ENCODE results near the gene RD3L. TPM values are rescaled to one million over a fixed set of nuclear protein-coding genes. Genes with fewer than 3 reads are reported as not detected.

RD3L gene
- total and polyA plus RNA-seq, 10 of the 15 experiments (the other 5 are each of a cell fraction or from before 2014, with no cell fraction given) = not detected

DNA sequence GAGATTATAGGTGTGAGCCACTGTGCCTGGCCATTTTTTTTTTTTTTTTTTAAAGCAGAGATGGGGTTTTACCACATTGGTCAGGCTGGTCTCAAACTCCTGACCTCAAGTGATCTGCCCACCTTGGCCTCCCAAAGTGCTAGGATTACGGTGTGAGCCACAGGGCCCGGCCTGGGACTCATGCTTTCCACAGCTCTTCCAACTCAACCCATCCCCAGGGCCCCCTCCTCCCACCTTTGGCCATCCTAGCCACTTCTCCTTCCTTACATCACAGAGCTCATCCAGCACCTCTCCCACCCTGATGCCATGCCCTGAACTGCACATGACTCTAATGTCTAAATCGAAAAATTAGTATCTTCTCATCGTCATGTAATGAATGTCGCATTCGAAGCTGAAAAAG, 26.7 kb downstream of the RD3L start (continued):
- no peak for TF ChIP-seq PBX3 (IDR thresholded peaks at IDR 0.05; ENCODE audit: insufficient replicate concordance, low read depth, low read length)
- TF ChIP-seq CHD1 (IDR thresholded peaks at IDR 0.05; ENCODE audit: low read depth, low read length) = no peak
- no peak for TF ChIP-seq CHD4 (IDR thresholded peaks at IDR 0.05)
- no peak for TF ChIP-seq NRF1 (conservative IDR thresholded peaks at IDR 0.05; ENCODE audit: low read depth, low read length)
- no peak for TF ChIP-seq ZNF217 (IDR thresholded peaks at IDR 0.05)
- TF ChIP-seq, protein P1, sequence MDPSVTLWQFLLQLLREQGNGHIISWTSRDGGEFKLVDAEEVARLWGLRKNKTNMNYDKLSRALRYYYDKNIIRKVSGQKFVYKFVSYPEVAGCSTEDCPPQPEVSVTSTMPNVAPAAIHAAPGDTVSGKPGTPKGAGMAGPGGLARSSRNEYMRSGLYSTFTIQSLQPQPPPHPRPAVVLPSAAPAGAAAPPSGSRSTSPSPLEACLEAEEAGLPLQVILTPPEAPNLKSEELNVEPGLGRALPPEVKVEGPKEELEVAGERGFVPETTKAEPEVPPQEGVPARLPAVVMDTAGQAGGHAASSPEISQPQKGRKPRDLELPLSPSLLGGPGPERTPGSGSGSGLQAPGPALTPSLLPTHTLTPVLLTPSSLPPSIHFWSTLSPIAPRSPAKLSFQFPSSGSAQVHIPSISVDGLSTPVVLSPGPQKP (IDR thresholded peaks at IDR 0.05; ENCODE audit: low read depth, low read length) = no peak
- TF ChIP-seq RCOR1 (conservative IDR thresholded peaks at IDR 0.05; ENCODE audit: low read depth, low read length) = no peak
- TF ChIP-seq BHLHE40 (IDR thresholded peaks at IDR 0.05; ENCODE audit: borderline replicate concordance in 1 of 2, low read depth in 2 of 2, low read length in 1 of 2) = no peak

DNA sequence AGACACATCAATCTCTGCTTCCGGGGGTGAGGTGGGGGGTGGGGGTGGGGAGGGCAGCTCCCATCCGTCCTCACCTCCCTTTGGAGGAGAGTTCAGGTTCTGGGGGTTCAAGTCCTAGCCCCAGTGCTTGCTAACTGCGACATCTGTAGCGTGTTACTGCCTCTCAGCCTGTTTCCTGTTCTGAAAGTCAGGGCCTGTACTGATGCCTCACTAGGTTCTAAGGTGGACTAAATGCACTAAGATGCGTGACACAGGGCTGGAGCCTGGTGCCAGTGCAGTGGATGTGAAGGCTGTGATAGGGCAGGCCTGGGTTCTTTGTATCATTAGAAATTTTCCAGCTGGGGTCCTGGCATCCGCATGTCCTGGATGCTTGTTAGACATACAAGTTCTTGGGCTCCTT, 31.3 kb downstream of the RD3L start:
- H4K20me1 ChIP-seq (ENCODE audit: control insufficient read depth, insufficient read depth) = no peaks in the 10 kb centered on the region
- H3K27me3 ChIP-seq (replicated peaks in 1 of 2; ENCODE audit: control insufficient read depth in 2 of 2, insufficient read depth in 2 of 2, low read length in 1 of 2) = no peaks in the 10 kb centered on the region
- ATAC-seq (no peak), DNase-seq (ENCODE audit: low read depth, low spot score) (no peak), FAIRE-seq (no peak)
- no peak overlapping the region for H3K4me3 ChIP-seq
- H3K4me2 ChIP-seq (ENCODE audit: control insufficient read depth, insufficient read depth) = no peak overlapping the region
- WGBS (ENCODE audit: insufficient coverage, insufficient replicate concordance, low lambda C conversion rate, missing lambda C conversion rate) = 91% methylated on average over 5 of the region's 6 CpGs
- POLR2A ChIA-PET = no interaction called here
- RAD21 ChIA-PET (ENCODE audit: unreplicated experiment) = interaction anchor here (0.6 to 3.2 kb wide), 3 partner anchors 11 to 105 kb away, joined by 3 to 24 read pairs (median 3); no protein-coding TSS in a partner anchor
- no peaks in the 10 kb centered on the region for H3K79me2 ChIP-seq (ENCODE audit: control insufficient read depth, insufficient read depth, low read length)
- in situ Hi-C loops (cut with MboI) = loop anchor here (5.0 kb wide), 1 partner anchor 104 kb away; no protein-coding TSS in a partner anchor
- SMC1A ChIA-PET (ENCODE audit: uncharacterized antibody, unreplicated experiment) = interaction anchor here (0.9 to 3.0 kb wide), 4 partner anchors 94 to 107 kb away, joined by 3 to 25 read pairs (median 5); no protein-coding TSS in a partner anchor
- intact Hi-C loops (cut with micrococcal nuclease; ENCODE audit: unreplicated experiment) = loop anchor here (1.0 to 10.0 kb wide), 2 partner anchors 103 to 336 kb away; no protein-coding TSS in a partner anchor
- CTCF ChIA-PET = interaction anchor here (1.0 to 4.7 kb wide), 12 partner anchors 8 to 193 kb away, joined by 3 to 81 read pairs (median 4); a partner anchor contains a TSS
- no peak overlapping the region for H3K9ac ChIP-seq (ENCODE audit: control insufficient read depth, insufficient read depth, low read length)
- no peaks in the 10 kb centered on the region for H3K9me3 ChIP-seq (replicated peaks; ENCODE audit: control insufficient read depth, insufficient read depth, low read length)
- H3K27ac ChIP-seq (ENCODE audit: control insufficient read depth, insufficient read depth) = no peak overlapping the region
- BruUV-seq (replicated peaks) = no TSS peak
- H3K36me3 ChIP-seq (ENCODE audit: control insufficient read depth in 2 of 2, insufficient read depth in 2 of 2, low read length in 1 of 2) = peaks cover 1 to 12% of the 10 kb centered on the region in 2 experiments
- H3K4me1 ChIP-seq (ENCODE audit: control insufficient read depth, insufficient read depth, low read length) = no peaks in the 10 kb centered on the region
- no peak overlapping the region for H2AFZ ChIP-seq (ENCODE audit: control insufficient read depth, low read depth, low read length)
- TF ChIP-seq, protein P1 (IDR thresholded peaks at IDR 0.05; ENCODE audit: low read depth, low read length) = no peak
- no peak for TF ChIP-seq CHD2 (IDR thresholded peaks at IDR 0.05; ENCODE audit: borderline replicate concordance, low read depth, low read length)
- TF ChIP-seq, protein P2, sequence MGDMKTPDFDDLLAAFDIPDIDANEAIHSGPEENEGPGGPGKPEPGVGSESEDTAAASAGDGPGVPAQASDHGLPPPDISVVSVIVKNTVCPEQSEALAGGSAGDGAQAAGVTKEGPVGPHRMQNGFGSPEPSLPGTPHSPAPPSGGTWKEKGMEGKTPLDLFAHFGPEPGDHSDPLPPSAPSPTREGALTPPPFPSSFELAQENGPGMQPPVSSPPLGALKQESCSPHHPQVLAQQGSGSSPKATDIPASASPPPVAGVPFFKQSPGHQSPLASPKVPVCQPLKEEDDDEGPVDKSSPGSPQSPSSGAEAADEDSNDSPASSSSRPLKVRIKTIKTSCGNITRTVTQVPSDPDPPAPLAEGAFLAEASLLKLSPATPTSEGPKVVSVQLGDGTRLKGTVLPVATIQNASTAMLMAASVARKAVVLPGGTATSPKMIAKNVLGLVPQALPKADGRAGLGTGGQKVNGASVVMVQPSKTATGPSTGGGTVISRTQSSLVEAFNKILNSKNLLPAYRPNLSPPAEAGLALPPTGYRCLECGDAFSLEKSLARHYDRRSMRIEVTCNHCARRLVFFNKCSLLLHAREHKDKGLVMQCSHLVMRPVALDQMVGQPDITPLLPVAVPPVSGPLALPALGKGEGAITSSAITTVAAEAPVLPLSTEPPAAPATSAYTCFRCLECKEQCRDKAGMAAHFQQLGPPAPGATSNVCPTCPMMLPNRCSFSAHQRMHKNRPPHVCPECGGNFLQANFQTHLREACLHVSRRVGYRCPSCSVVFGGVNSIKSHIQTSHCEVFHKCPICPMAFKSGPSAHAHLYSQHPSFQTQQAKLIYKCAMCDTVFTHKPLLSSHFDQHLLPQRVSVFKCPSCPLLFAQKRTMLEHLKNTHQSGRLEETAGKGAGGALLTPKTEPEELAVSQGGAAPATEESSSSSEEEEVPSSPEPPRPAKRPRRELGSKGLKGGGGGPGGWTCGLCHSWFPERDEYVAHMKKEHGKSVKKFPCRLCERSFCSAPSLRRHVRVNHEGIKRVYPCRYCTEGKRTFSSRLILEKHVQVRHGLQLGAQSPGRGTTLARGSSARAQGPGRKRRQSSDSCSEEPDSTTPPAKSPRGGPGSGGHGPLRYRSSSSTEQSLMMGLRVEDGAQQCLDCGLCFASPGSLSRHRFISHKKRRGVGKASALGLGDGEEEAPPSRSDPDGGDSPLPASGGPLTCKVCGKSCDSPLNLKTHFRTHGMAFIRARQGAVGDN (IDR thresholded peaks at IDR 0.05) = no peak
- no peak for TF ChIP-seq POU2F2 (IDR thresholded peaks at IDR 0.05; ENCODE audit: borderline replicate concordance, low read depth, low read length)
- no peak for TF ChIP-seq ASH2L (IDR thresholded peaks at IDR 0.05; ENCODE audit: borderline replicate concordance, low read depth)
- no peak for TF ChIP-seq TCF3 (IDR thresholded peaks at IDR 0.05; ENCODE audit: borderline replicate concordance, insufficient read depth, low read depth, low read length)
- no peak for TF ChIP-seq CBFB (IDR thresholded peaks at IDR 0.05; ENCODE audit: low read depth)
- TF ChIP-seq ZBED1 (IDR thresholded peaks at IDR 0.05; ENCODE audit: borderline replicate concordance) = no peak
